ENCODE data around the gene RAD23B. TPM values are rescaled to one million over a fixed set of nuclear protein-coding genes. Genes with fewer than 3 reads are reported as not detected.

RAD23B gene
- polyA plus RNA-seq, 1 experiment = 229 TPM

DNA sequence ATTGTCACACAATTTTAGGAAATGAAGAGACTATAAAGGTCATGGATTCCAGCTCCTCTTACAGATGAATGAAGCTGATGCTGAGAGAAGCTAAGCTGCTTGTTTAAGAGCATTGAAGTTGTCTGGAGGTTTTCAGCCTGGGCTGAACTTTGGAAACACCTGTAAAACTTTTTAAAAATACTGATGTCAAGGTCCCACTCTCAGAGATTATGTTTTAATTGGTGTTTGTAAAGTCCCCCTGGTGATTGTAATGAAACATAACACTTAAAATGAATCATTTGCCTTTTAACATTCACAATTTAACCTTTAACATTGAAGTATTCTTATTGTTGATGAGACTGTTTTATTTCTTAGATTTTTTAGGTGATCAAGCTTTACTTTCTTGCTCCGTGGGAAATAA lies 16.4 kb downstream of the RAD23B start:
- Histone ChIP-seq H3K4me3 (ENCODE audit: low read depth, low read length) (no peak overlapping the region), H3K27me3 (ENCODE audit: control insufficient read depth, insufficient read depth, low read length) (no peaks in the 10 kb centered on the region), H3K36me3 (ENCODE audit: control insufficient read depth, insufficient read depth, low read length) (0 out of 2 replicates have a peak, but pooled peaks cover 1% of the 10 kb centered on the region)
- TF ChIP-seq, protein P1, sequence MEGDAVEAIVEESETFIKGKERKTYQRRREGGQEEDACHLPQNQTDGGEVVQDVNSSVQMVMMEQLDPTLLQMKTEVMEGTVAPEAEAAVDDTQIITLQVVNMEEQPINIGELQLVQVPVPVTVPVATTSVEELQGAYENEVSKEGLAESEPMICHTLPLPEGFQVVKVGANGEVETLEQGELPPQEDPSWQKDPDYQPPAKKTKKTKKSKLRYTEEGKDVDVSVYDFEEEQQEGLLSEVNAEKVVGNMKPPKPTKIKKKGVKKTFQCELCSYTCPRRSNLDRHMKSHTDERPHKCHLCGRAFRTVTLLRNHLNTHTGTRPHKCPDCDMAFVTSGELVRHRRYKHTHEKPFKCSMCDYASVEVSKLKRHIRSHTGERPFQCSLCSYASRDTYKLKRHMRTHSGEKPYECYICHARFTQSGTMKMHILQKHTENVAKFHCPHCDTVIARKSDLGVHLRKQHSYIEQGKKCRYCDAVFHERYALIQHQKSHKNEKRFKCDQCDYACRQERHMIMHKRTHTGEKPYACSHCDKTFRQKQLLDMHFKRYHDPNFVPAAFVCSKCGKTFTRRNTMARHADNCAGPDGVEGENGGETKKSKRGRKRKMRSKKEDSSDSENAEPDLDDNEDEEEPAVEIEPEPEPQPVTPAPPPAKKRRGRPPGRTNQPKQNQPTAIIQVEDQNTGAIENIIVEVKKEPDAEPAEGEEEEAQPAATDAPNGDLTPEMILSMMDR (IDR thresholded peaks at IDR 0.05; ENCODE audit: insufficient read depth, low read depth, low read length) = peak; percentile 24; the same call in 1 of the 2 replicates
- CTCF ChIA-PET = interaction anchor here (0.6 to 1.2 kb wide), 4 partner anchors 11 to 665 kb away, joined by 3 to 7 read pairs (median 4); no protein-coding TSS in a partner anchor
- DNase-seq (ENCODE audit: low read depth) = no peak
- POLR2A ChIA-PET = no interaction called here

DNA sequence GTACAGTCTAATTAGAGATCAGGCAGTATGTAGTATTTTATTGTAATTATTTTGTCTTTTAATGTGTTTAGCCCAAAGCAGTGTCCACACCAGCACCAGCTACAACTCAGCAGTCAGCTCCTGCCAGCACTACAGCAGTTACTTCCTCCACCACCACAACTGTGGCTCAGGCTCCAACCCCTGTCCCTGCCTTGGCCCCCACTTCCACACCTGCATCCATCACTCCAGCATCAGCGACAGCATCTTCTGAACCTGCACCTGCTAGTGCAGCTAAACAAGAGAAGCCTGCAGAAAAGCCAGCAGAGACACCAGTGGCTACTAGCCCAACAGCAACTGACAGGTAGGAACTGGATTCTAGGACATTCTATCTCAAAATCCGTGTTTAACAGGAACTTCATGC lies 23.2 kb downstream of the RAD23B start:
- CTCF ChIA-PET = interaction anchor here (0.6 to 1.3 kb wide), 2 partner anchors 35 to 88 kb away, joined by 3 to 5 read pairs; no protein-coding TSS in a partner anchor
- Histone ChIP-seq H3K4me3 (ENCODE audit: low read depth, low read length) (no peak overlapping the region), H3K36me3 (ENCODE audit: control insufficient read depth, insufficient read depth, low read length) (peaks cover 8% of the 10 kb centered on the region), H3K27me3 (ENCODE audit: control insufficient read depth, insufficient read depth, low read length) (no peaks in the 10 kb centered on the region)
- POLR2A ChIA-PET = no interaction called here
- DNase-seq (ENCODE audit: low read depth) = no peak
- TF ChIP-seq, protein P1 (IDR thresholded peaks at IDR 0.05; ENCODE audit: insufficient read depth, low read depth, low read length) = no peak

DNA sequence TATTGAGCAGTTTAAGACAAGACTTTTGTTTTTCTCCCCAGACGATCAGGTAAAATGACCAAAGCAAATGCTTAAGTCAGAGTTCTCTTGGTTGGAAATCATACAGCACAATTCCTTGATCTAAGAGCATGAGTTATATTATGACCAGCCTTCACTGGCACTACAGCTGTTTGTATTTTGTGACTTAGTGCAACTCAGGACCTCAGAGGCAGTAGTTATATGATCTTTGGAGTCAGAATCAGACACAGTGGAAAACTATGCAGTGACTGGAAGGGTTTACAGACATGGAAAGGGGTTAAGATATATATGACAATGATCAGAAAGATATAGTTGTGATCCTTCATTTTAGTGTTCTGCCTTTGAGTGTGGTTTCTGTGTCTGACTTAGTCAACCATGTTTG lies 24.3 kb downstream of the RAD23B start:
- Histone ChIP-seq H3K36me3 (ENCODE audit: control insufficient read depth, insufficient read depth, low read length) (peaks cover 8% of the 10 kb centered on the region), H3K4me3 (ENCODE audit: low read depth, low read length) (no peak overlapping the region), H3K27me3 (ENCODE audit: control insufficient read depth, insufficient read depth, low read length) (no peaks in the 10 kb centered on the region)
- ChIA-PET POLR2A (no interaction called here), CTCF (interaction anchor here (1.3 kb wide), 1 partner anchor 34 kb away, joined by 3 read pairs; no protein-coding TSS in a partner anchor)
- DNase-seq (ENCODE audit: low read depth) = no peak
- TF ChIP-seq, protein P1 (IDR thresholded peaks at IDR 0.05; ENCODE audit: insufficient read depth, low read depth, low read length) = no peak

DNA sequence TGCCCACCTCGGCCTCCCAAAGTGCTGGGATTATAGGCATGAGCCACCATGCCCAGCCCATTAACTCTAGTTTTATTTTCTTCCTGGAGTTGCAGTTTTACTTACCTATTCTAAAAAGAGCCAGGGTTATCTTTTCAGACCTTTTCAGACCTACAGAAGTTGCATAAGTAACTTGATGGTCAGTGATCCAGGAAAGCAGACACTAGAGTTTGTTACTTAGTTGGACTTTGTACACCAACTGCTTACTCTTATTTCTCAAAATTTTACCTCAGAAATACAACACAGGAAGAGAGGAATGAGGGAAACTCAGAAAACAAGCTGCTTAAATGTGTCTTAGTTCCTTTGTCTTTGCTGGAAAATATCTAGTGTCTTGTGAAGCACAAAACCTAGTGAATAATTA lies 25.4 kb downstream of the RAD23B start:
- TF ChIP-seq, protein P1 (IDR thresholded peaks at IDR 0.05; ENCODE audit: insufficient read depth, low read depth, low read length) = no peak
- CTCF ChIA-PET = interaction anchor here (0.6 kb wide), 1 partner anchor 171 kb away, joined by 5 read pairs; no protein-coding TSS in a partner anchor
- DNase-seq (ENCODE audit: low read depth) = no peak
- POLR2A ChIA-PET = no interaction called here
- peaks cover 8% of the 10 kb centered on the region for H3K36me3 ChIP-seq (ENCODE audit: control insufficient read depth, insufficient read depth, low read length)
- H3K4me3 ChIP-seq (ENCODE audit: low read depth, low read length) = no peak overlapping the region
- H3K27me3 ChIP-seq (ENCODE audit: control insufficient read depth, insufficient read depth, low read length) = no peaks in the 10 kb centered on the region

DNA sequence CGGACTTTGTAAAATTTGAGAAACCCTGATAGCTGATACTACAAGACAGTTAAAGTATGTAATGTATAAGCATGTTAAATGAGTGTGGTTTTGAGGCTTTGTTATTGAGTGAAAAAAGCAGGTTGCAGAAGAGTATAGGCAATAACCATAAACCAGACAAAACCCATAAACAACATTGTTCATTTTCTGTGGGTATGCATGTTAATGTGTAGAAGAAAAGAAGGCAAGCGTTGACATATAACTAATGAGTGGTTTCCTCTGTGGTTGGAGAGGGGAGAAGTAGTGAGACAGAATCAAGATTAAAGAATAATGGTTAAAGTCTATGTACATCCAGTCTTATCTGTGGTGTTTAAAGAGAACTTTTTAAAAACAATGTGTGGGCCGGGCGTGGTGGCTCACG lies 26.2 kb downstream of the RAD23B start:
- Histone ChIP-seq H3K27me3 (ENCODE audit: control insufficient read depth, insufficient read depth, low read length) (no peaks in the 10 kb centered on the region), H3K36me3 (ENCODE audit: control insufficient read depth, insufficient read depth, low read length) (peaks cover 6% of the 10 kb centered on the region), H3K4me3 (ENCODE audit: low read depth, low read length) (no peak overlapping the region)
- CTCF ChIA-PET = interaction anchor here (0.5 kb wide), 1 partner anchor 451 kb away, joined by 3 read pairs; no protein-coding TSS in a partner anchor
- TF ChIP-seq, protein P1 (IDR thresholded peaks at IDR 0.05; ENCODE audit: insufficient read depth, low read depth, low read length) = no peak
- POLR2A ChIA-PET = no interaction called here
- DNase-seq (ENCODE audit: low read depth) = no peak
